CD1c-positive myeloid dendritic cell (primary cell): ENCODE data around the gene EFNB2.

Experiments
- DNase-seq: peaks from one replicate; pipeline ENCODE4 v3.0.0-alpha.2; 2016; ENCODE audit errors: extremely low spot score

Gene EFNB2

DNA sequence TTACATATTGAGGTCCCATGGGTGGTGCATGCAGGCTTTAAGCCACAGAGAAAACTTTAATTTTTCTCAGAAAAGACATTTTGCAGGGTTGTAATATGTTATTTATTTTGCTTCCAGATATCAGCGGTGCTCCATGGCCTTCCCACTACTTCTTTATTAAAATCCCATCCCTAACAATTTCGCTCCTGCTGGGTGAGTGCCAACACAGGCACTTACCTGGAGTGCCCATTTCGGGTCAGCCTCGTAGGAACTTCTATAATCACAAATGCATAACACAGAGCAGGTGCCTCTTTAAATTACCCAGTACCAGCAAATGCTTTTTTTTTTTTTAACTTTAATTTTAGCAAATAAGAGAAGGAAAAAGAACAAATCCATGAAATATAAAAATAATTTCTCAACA is 86.4 kb downstream of the EFNB2 start:
- no peak for DNase-seq

- DNase-seq, result no peak
Observed at GRCh38 chr13:106445996-106446395, 89.5 kb downstream of the EFNB2 start.

DNA sequence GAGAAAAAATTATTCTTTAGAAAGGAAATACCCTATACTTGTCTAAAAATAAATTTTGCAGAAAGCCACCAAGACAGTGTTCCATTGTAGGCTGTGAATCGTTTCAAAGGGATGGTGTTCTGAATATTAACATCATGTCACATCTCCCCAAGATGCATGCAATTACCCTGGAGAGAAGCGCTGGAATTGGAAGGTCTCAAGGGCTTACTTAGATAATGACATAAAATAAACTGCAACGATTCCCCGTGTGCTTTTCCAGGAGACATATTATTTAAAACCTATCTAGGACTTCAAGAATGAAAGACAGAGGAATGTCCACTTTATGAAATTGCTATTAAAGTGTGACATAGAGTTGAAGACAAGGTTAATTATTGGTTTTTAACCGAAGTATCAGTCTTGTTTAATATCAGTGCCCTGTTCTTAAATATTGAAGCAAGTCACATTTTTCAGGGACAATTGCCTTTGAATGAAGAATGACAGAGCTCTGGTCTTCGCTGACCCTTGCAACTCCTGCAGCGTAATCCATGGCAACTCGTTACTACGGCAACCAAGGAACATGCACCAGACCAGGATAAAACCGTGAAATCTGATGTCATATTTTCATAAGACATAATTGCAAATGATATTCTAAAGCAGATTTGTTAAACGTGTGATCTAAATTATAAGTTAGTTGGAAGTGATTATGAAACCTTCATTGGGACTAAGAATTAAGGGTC is 91.7 kb downstream of the EFNB2 start:
- no peak for DNase-seq

DNA sequence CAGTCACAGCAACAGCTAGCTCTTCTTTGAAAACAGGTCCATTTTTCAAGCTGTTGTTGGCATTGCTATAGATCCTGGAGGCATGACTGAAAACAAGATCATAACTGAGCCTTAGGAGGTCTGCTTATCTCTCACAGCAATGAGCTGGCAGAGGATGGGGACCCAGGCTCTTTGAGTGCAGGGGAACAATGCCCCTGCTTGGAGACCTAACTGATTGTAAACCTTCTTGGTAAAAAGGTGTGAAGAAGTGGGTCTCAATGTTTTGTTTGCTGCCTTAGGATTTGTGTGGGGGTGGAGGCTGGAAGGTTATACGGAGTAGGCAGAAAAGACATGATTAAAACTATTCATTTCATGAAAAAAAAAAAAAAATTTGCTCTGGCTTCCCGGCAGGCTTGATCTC is 94.6 kb downstream of the EFNB2 start:
- no peak for DNase-seq
